Cardiac fibroblast (primary cell): Measurements from ENCODE around the gene MYO9A.

Experiments used
- DNase-seq, 2 donors: peaks; one replicate each; pipeline versions ENCODE4 v3.0.0 to v3.0.0-alpha.2; 2010; ENCODE audit warnings: low read depth in 2 of 2
- H3K4me3 ChIP-seq, 2 donors: replicated peaks in 1 of 2; 1 replicate in 1 of 2; 2 replicates in 1 of 2; pipeline ENCODE4 v1.5.1; 2011; ENCODE audit warnings: low read depth in 2 of 2, low read length in 2 of 2, mild to moderate bottlenecking in 2 of 2, moderate library complexity in 1 of 2
- TF ChIP-seq, protein P1 (sequence below): IDR thresholded peaks from one replicate; pipeline ENCODE4 v1.5.1; 2011; ENCODE audit warnings: low read depth, mild to moderate bottlenecking, low read length, inconsistent platforms

MYO9A gene

DNA sequence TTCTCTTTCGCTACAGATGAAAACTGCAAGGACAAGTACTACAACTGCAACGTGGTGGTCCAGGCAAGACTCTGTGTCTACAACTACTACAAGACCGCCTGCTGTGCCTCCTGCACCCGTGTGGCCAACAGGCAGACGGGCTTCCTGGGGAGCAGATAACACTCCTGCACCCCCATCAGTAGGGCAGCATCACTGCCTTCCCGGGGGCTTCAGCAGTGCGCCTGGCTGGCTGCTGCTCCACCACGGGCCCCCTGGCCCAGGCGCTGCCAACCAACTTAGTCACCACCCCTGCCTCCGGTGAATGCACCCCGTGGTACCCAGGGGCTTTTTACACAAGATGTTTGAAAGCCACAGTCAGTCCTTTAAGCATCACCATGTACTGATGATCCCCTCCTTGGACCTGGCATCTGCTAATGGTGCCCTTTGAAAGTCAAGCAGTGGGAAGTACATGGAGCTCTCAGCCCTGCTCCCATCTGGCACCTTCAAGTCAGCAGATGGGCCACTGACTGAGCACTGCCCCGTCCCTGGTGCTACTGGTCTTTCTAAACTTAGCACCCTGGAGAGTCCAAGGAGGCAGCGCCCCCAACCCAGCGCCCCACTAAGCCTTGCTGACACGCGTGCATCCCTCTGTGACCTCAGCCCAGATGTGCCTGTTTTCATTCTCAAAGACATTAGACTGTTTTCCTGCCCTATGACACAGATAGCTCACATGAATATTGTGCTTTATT lies 340.6 kb downstream of the MYO9A start:
- TF ChIP-seq, protein P1, sequence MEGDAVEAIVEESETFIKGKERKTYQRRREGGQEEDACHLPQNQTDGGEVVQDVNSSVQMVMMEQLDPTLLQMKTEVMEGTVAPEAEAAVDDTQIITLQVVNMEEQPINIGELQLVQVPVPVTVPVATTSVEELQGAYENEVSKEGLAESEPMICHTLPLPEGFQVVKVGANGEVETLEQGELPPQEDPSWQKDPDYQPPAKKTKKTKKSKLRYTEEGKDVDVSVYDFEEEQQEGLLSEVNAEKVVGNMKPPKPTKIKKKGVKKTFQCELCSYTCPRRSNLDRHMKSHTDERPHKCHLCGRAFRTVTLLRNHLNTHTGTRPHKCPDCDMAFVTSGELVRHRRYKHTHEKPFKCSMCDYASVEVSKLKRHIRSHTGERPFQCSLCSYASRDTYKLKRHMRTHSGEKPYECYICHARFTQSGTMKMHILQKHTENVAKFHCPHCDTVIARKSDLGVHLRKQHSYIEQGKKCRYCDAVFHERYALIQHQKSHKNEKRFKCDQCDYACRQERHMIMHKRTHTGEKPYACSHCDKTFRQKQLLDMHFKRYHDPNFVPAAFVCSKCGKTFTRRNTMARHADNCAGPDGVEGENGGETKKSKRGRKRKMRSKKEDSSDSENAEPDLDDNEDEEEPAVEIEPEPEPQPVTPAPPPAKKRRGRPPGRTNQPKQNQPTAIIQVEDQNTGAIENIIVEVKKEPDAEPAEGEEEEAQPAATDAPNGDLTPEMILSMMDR, result no peak
- H3K4me3 ChIP-seq, result no peak overlapping the region
- DNase-seq, result no peak

GRCh38 chr15:71776304-71776703 lies 341.6 kb downstream of the MYO9A start:
- H3K4me3 ChIP-seq, result no peak overlapping the region
- no peak for DNase-seq
- TF ChIP-seq, protein P1, result no peak

DNA sequence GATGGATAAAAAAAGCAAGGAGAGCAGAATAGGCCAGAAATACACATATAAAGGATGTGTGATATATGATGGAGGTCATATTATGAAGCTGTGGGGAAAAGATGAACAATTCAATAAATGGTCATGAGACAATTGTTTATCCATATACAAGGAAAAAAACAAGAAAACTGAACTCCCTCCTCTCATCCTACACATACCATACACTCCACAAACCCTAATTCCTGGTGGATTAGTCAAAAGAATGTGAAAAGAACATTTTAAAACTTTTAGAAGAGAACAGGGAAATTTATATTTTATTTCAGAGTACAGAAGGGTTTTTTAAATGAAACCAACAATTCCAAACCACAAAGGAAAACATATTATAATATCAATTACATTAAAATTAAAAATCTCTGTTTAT lies 342.1 kb downstream of the MYO9A start:
- no peak for DNase-seq
- TF ChIP-seq, protein P1, result no peak
- H3K4me3 ChIP-seq, result no peak overlapping the region

DNA sequence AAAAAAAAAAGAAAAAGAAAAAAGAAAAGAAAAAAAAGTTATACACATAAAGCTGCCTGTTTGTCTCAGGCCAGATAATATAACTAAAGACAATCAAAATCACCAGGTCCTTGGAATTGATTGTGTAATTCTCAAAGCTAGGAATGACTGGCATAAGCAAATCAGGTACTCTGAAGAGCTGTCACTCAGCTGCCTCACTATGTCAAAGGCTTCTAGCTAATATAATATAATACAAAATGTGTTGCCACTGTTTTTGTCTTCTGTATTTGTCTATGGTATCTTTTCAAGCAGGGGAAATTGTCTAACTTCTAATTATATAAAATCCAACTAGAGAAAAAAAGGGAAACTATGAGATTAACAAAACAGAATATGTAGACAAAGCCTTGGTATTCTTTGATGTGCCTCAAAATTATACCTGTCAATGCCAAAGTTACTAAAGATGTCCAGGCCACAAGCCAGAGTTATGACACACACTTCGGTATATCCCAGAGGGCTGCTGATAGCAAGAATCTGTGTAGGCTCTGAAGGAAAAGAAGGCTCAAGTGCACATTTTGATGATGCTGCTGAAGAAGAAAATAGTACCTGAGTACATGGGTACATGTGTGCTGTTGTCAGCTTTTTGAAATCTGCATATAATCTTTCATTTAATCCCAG lies 344.6 kb downstream of the MYO9A start:
- TF ChIP-seq, protein P1, result no peak
- DNase-seq, result no peak
- no peak overlapping the region for H3K4me3 ChIP-seq
